ENCODE results near the gene LRRN1.
"Not testable (repeated sequence)": the region's sequence is repeated elsewhere in the genome, so short reads cannot be mapped to it uniquely, and the experiment has no call there.

LRRN1 gene

DNA sequence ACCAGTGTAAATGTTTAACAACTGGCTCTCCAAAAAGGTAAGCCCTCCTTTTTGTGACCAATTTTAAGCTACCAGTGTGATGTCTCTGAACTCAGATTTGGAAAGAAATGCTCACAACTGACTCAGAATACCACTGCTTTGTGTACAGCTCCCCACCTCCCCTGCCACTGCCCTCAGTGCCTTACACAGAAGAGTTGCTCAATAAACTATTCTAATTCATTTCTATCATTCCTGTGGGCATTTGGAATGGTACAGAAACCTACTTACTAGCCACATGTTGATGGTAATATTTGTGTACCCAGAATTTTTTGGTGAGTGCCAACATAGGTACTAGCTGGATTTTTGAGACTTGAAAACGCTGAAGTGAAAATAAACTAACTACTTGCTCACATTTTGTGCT is 16.0 kb downstream of the LRRN1 start:
- DNase-seq: no peak

DNA sequence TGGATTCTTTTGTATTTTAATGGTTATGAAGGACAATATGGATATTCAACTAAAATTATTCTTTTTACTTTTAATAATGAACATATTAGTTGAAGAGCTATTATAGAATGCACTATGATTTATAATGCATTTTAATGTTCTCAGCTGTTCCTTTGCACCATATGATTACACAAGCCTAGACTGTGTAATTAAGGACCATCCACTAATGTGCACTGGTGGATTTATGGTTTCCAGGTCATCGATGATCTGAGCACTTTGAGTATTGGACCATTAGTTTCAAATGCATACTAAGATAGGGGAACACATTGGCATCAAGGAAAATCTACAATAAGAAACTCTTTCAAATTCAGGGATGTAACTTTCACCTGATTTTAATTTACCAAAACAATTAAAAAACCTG is 16.8 kb downstream of the LRRN1 start:
- DNase-seq: no peak

GRCh38 chr3:3817865-3818264 is 18.6 kb downstream of the LRRN1 start:
- no peak for DNase-seq

DNA sequence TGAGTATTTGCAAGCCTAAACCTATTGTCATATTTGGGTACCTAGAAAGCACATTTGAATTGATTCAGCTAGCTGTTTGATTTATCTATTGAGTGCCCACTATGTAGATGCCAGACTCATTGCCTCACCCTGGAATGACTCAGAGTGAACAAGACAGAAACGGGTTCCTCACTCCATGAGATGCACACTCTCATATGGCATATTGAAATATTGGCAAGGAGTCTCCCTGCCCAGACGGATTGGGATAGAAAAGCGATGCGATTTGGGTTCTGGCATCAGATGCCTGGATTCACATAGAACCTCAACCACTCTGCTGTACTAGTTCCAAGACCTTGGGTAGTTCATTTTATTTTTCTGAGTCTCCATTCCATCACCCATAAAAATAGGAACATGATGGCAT is 22.5 kb downstream of the LRRN1 start:
- no peak for DNase-seq

GRCh38 chr3:3825035-3825434 is 25.8 kb downstream of the LRRN1 start:
- no peak for DNase-seq

GRCh38 chr3:3826521-3826920 is 27.3 kb downstream of the LRRN1 start:
- no peak for DNase-seq

GRCh38 chr3:3827111-3827510 is 27.9 kb downstream of the LRRN1 start:
- no peak for DNase-seq

GRCh38 chr3:3828417-3828816 is 29.2 kb downstream of the LRRN1 start:
- DNase-seq: not testable (repeated sequence)

GRCh38 chr3:3836845-3837244 is 37.6 kb downstream of the LRRN1 start:
- DNase-seq: no peak

DNA sequence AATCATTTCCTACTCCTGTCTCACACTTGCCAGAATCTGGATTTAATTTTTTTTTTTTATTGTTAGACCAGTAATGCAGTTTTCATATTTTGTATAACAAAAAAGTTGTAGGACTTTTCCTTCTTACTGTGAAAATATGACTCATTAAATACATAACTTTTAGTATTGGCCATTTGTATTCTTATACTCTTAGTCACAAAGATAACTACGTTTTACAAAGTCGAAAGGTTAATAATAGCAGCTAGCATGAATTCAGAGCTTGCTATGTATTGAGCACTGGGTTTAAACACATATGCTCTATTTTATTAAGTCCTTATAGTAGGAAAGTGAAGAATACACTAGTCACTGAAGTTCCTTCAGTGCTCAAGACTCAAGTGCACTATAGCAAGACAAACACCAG is 43.1 kb downstream of the LRRN1 start:
- no peak for DNase-seq

DNA sequence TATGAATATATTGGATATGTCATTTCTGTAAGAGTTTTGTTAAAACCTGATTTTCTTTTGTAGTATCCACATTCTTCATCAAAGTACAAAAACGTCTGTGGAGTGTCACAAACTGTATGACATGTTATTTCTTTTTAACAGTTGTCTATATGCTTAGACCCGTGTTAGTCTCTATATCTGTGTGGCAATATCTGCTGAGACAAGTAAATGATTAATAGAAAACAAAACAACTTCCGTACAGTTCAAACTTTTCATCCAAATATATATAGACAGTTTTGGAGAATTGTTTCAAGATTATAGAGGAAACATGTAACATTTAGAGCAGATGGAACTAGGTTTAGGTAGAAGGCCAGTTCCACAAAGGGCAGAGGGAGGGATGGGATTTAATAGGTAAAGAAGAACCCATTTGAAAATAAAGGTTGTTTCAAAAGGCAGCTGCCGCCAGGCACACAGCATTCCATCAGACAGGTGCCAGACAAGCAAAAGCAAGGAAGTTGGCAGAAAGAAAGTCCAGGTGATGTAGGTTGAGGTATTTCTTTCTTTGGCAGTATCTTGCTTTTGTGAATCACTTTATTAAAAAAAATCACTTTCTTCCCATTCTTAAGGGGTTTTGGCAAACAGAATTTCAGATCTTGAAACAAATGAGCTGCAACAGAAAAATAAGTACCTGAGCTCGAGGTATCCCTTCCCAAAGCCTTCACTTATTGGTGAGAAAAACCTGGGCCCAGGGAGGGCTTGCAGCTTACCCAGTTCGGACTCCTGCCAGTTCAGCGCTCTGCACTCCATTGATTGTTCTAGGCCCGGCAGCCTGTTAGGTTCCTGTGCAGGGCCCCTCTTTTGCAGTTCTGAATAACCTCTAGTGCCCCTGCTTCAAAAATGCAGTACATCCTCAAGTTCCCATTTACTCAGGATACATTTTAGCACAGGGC is 49.0 kb downstream of the LRRN1 start:
- no peak for DNase-seq

DNA sequence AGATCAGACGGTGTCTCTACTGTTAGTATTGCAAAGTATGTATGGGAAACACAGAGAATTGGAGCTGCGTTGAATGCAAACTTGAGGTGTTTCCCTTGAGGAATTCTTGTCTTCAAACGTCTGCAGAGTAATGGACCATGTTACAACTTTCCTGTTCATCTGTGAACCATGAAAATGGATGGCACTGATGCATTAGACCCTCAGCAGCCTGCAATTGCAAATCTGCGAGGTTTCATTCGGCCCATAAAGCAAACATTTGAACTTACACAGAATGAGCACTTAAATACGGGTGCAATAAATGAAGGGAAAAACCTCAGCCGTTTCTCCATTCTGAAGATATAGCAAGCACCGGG is 49.7 kb downstream of the LRRN1 start:
- no peak for DNase-seq

GRCh38 chr3:3851621-3852323 is 52.5 kb downstream of the LRRN1 start:
- no peak for DNase-seq

GRCh38 chr3:3853544-3853943 is 54.3 kb downstream of the LRRN1 start:
- no peak for DNase-seq

DNA sequence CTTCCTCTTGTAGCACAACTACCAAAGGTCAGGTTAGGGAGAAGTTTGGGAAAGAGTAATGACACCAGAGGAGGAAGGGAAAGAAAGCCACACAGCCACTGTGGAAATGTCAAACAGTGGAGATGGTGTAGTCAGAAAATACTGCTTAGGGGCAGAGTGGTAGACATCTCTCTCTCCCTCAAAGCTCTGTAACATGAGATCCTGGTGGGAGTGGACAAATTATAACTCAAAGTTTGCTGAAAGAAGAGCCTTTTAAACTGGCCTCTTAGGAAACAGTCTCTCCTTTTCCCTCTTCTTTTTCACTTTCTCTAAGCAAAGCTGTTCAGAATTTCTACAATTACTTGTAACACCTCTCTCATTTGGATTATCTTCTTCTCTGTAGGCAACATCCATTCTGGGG is 55.8 kb downstream of the LRRN1 start:
- DNase-seq: no peak

- DNase-seq: no peak
Measured at GRCh38 chr3:3860235-3860634, 61.0 kb downstream of the LRRN1 start.

- DNase-seq: no peak
Measured at GRCh38 chr3:3862534-3862933, 63.3 kb downstream of the LRRN1 start.

GRCh38 chr3:3875491-3875890 is 76.3 kb downstream of the LRRN1 start:
- no peak for DNase-seq

- DNase-seq: no peak
Measured at GRCh38 chr3:3881050-3881449, 81.8 kb downstream of the LRRN1 start.

DNA sequence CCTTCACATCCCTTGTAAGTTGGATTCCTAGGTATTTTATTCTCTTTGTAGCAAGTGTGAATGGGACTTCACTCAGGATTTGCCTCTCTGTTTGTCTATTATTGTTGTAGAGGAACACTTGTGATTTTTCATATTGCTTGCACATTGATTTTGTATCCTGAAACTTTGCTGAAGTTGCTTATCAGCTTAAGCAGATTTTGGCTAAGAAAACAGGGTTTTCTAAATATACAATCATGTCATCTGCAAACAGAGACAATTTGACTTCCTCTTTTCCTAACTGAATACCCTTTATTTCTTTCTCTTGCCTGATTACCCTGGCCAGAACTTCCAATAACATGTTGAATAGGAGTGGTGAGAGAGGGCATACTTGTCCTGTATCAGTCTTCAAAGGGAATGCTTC is 88.1 kb downstream of the LRRN1 start:
- DNase-seq: not testable (repeated sequence)

- DNase-seq: no peak
Measured at GRCh38 chr3:3893590-3893989, 94.4 kb downstream of the LRRN1 start.

Measured in stimulated activated CD8-positive, alpha-beta memory T cell treated with anti-CD3 and anti-CD28 coated beads, Interleukin-4, amount 100 ng/mL, for 48 hours (primary cell).